A549 (cell line): ENCODE data around the gene EPB41L1. TPM values are rescaled to one million over a fixed set of nuclear protein-coding genes. Genes with fewer than 3 reads are reported as not detected.
A peak's percentile ranks its signal among the peaks of the same experiment; 100 is the strongest.

Experiments used
- ATAC-seq, 2 experiments: fragments of 200-7000 bp in 1 of 2; fragments of >200 bp in 1 of 2; cut with Nextera tagmentation in 1 of 2; cut with Tn5 transposase in 1 of 2; 3 replicates each; pipeline versions ENCODE4 v1.8.0 to v1.9.1; 2018 to 2020; ENCODE audit warnings: mild to moderate bottlenecking in 1 of 2, moderate library complexity in 1 of 2
- CTCF ChIA-PET: fragments of 300-600 bp; sonication (Branson Sonifier 250); formaldehyde crosslinking; extraction: SDS; loops from one replicate; lab custom pipeline; 2021; ENCODE audit warnings: antibody characterized with exemption, inconsistent platforms; lab: Yijun Ruan, JAX
- POLR2A ChIA-PET: fragments of 350-600 bp; formaldehyde crosslinking; extraction: SDS; loops from one replicate; lab custom pipeline; 2021; ENCODE audit warnings: antibody characterized with exemption, inconsistent platforms; lab: Yijun Ruan, JAX
- DNase-seq, 2 experiments: peaks; one replicate each; pipeline versions ENCODE4 v3.0.0 to v3.0.0-alpha.2; 2011 to 2016; ENCODE audit warnings: low read depth in 1 of 2, low spot score in 1 of 2
- FAIRE-seq: peaks from 2 replicates; lab custom pipeline; 2011; peaks lifted over from hg19 to GRCh38; lab: Jason Lieb, UNC
- H3K27ac ChIP-seq, 2 experiments: fragments of >200 bp; sonication (Bioruptor Twin); formaldehyde crosslinking; 3 replicates each; pipeline ENCODE4 v1.5.1; 2016 to 2017
- H3K4me1 ChIP-seq: fragments of >200 bp; sonication (Bioruptor Twin); formaldehyde crosslinking; 3 replicates; pipeline ENCODE4 v1.6.1; 2016
- H3K4me2 ChIP-seq: fragments of >200 bp; sonication (Bioruptor Twin); formaldehyde crosslinking; 3 replicates; pipeline ENCODE4 v1.6.1; 2016
- H3K4me3 ChIP-seq: fragments of >200 bp; sonication (Bioruptor Twin); formaldehyde crosslinking; 3 replicates; pipeline ENCODE4 v1.5.1; 2016
- H3K9me3 ChIP-seq: fragments of >200 bp; sonication (Bioruptor Twin); formaldehyde crosslinking; 3 replicates; pipeline ENCODE4 v1.6.1; 2016
- FOSB ChIP-seq: fragments of 250-450 bp; sonication (Bioruptor Pico); IDR thresholded peaks from 2 replicates; pipeline ENCODE4 v1.5.0; 2020; ENCODE audit warnings: mild to moderate bottlenecking, moderate library complexity
- HEYL ChIP-seq: fragments of 250-450 bp; sonication (Bioruptor Pico); IDR thresholded peaks from 2 replicates; pipeline ENCODE4 v1.8.0; 2021; ENCODE audit warnings: mild to moderate bottlenecking, moderate library complexity
- HOXA7 ChIP-seq: fragments of 250-450 bp; sonication (Bioruptor Pico); IDR thresholded peaks from 2 replicates; pipeline ENCODE4 v1.5.0; 2020; ENCODE audit warnings: mild to moderate bottlenecking, moderate library complexity
- JUN ChIP-seq, 2 experiments: fragments of >200 bp; sonication (Bioruptor Twin); formaldehyde crosslinking; IDR thresholded peaks; 2 replicates in 1 of 2; 3 replicates in 1 of 2; pipeline ENCODE4 v1.6.1; 2016 to 2017
- JUNB ChIP-seq: fragments of >200 bp; sonication (Bioruptor Twin); formaldehyde crosslinking; IDR thresholded peaks from 2 replicates; pipeline ENCODE4 v1.6.1; 2016
- KDM5A ChIP-seq: fragments of 200-600 bp; sonication (generic); IDR thresholded peaks from 2 replicates; pipeline ENCODE4 v1.6.1; 2016; ENCODE audit warnings: antibody characterized with exemption, mild to moderate bottlenecking
- MAFK ChIP-seq: fragments of 450-650 bp; IDR thresholded peaks from 2 replicates; pipeline ENCODE4 v1.6.1; 2014; ENCODE audit not compliant: partially characterized antibody
- NR3C1 ChIP-seq: fragments of >200 bp; sonication (Bioruptor Twin); formaldehyde crosslinking; IDR thresholded peaks from 3 replicates; pipeline ENCODE4 v1.6.1; 2017
- POLR2AphosphoS2 ChIP-seq: conservative IDR thresholded peaks from 2 replicates; pipeline ENCODE4 v1.6.1; 2012; ENCODE audit warnings: low read length, improper control_type of control experiment, inconsistent platforms
- RFX5 ChIP-seq: fragments of 450-650 bp; IDR thresholded peaks from 2 replicates; pipeline ENCODE4 v1.7.1; 2014; ENCODE audit warnings: antibody characterized with exemption, mild to moderate bottlenecking, moderate library complexity
- RNF2 ChIP-seq: fragments of 200-600 bp; sonication (generic); IDR thresholded peaks from 2 replicates; pipeline ENCODE4 v1.6.1; 2016; ENCODE audit warnings: low read depth, mild to moderate bottlenecking, antibody characterized with exemption, moderate library complexity, borderline replicate concordance
- SREBF2 ChIP-seq: fragments of 450-650 bp; IDR thresholded peaks from 2 replicates; pipeline ENCODE4 v1.6.1; 2014; ENCODE audit warnings: mild to moderate bottlenecking, moderate library complexity
- TP53 ChIP-seq: fragments of 250-450 bp; sonication (Bioruptor Pico); IDR thresholded peaks from 2 replicates; pipeline ENCODE4 v1.5.0; 2021; ENCODE audit warnings: mild to moderate bottlenecking, moderate library complexity
- ZNF302 ChIP-seq: fragments of 250-450 bp; sonication (Bioruptor Pico); IDR thresholded peaks from 2 replicates; pipeline ENCODE4 v1.9.0; 2021; ENCODE audit warnings: inconsistent platforms, mild to moderate bottlenecking, moderate library complexity
- WGBS: methylation state at CpG from one replicate; pipeline ENCODE4 v1.1.6; 2017; ENCODE audit errors: missing lambda C conversion rate; 5-methylcytosine and 5-hydroxymethylcytosine counted together
- polyA plus RNA-seq, 4 experiments: library from polyadenylated mRNA; depleted of rRNA in 3 of 4; stranded (reverse); fragments of >200 nt; fragmentation: RNase III in 1 of 4; extraction: RNeasy Plus Mini Kit Qiagen cat#74134 plus additional on column Dnase treatment in 1 of 4; gene quantifications; 2 replicates in 3 of 4; 3 replicates in 1 of 4; pipeline ENCODE4 v1.2.3, GENCODE V29; 2011 to 2017
- TF ChIP-seq, protein P1 (sequence below): fragments of >200 bp; sonication (Bioruptor Twin); formaldehyde crosslinking; IDR thresholded peaks from 3 replicates; pipeline ENCODE4 v1.5.1; 2016
- TF ChIP-seq, protein P2 (sequence below): IDR thresholded peaks from 2 replicates; pipeline ENCODE4 v1.6.1; 2012; ENCODE audit warnings: low read depth, borderline replicate concordance
- TF ChIP-seq, protein P3 (sequence below): fragments of 200-600 bp; sonication (generic); IDR thresholded peaks from 2 replicates; pipeline ENCODE4 v1.6.1; 2016; ENCODE audit warnings: antibody characterized with exemption, mild to moderate bottlenecking, moderate library complexity

EPB41L1 gene
- polyA plus RNA-seq, 2 of the 4 experiments (the other 2 are of a cell fraction) = 45.9 to 94.4 TPM

DNA sequence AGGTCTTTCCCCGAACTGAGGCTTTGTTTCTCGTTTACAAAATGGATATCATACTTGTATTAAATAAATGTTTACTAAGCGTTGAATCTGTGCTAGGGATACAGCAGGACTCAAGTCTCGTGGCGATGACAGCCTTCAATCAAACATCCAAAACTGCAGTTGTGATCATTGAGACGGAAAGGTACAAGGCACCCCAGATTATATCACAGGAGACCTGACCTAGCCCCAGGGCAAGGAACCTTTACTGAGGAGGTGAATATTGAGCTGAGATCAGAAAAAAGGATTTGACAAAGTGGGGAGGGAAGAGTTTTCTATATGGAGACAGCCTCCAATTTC is 82.2 kb downstream of the EPB41L1 start:
- Histone ChIP-seq H3K4me3 (peak overlapping the region; percentile 96), H3K9me3 (no peaks in the 10 kb centered on the region), H3K27ac (peak overlapping the region; percentile 88 to 94), H3K4me1 (peaks cover 24% of the 10 kb centered on the region), H3K4me2 (peak overlapping the region; percentile 92)
- peak; percentile 13 to 25; a peak in 4 of 6 replicates for ATAC-seq
- no peak for FAIRE-seq
- WGBS = 8% methylated on average over 6 of the region's 6 CpGs
- POLR2A ChIA-PET = interaction anchor here (0.5 to 0.7 kb wide), 2 partner anchors 156 to 673 kb away, joined by 3 to 5 read pairs; no protein-coding TSS in a partner anchor
- CTCF ChIA-PET = interaction anchor here (1.0 to 2.1 kb wide), 5 partner anchors 21 to 282 kb away, joined by 3 to 8 read pairs (median 3); partner anchors contain the start of gene SCAND1
- no peak for DNase-seq
- no peak for TF ChIP-seq HEYL
- TF ChIP-seq KDM5A = peak; percentile 24; the same call in 1 of the 2 replicates
- no peak for TF ChIP-seq FOSB (CRISPR knock-in tag)

DNA sequence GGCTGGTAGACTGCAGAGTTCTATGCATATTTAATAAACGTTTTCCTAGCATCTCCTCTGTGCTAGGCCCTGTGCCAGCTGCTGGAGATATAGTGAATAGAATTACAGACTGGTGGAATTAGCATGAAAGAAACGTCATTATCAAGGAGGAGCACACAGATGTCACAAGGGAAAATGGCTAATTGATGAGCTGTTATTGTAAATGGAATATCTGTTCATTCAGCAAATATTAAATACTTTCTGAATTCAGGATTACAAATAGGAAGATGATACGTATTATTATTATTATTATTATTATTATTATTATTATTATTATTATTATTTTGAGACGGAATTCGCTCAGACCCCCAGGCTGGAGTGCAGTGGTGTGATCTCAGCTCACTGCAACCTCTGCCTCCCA is 82.9 kb downstream of the EPB41L1 start:
- ATAC-seq = no peak
- H3K4me1 ChIP-seq = peaks cover 24% of the 10 kb centered on the region
- POLR2A ChIA-PET = interaction anchor here (0.5 to 0.7 kb wide), 2 partner anchors 156 to 672 kb away, joined by 3 to 5 read pairs; no protein-coding TSS in a partner anchor
- 61% methylated on average over 5 of the region's 5 CpGs for WGBS
- TF ChIP-seq NR3C1 (no peak), ZNF302 (CRISPR knock-in tag) (no peak), POLR2AphosphoS2 (no peak), HOXA7 (CRISPR knock-in tag) (no peak), RFX5 (no peak), JUN (IDR thresholded peaks at IDR 0.05) (no peak), RNF2 (no peak), TP53 (CRISPR knock-in tag) (no peak), SREBF2 (no peak)
- TF ChIP-seq, protein P1, sequence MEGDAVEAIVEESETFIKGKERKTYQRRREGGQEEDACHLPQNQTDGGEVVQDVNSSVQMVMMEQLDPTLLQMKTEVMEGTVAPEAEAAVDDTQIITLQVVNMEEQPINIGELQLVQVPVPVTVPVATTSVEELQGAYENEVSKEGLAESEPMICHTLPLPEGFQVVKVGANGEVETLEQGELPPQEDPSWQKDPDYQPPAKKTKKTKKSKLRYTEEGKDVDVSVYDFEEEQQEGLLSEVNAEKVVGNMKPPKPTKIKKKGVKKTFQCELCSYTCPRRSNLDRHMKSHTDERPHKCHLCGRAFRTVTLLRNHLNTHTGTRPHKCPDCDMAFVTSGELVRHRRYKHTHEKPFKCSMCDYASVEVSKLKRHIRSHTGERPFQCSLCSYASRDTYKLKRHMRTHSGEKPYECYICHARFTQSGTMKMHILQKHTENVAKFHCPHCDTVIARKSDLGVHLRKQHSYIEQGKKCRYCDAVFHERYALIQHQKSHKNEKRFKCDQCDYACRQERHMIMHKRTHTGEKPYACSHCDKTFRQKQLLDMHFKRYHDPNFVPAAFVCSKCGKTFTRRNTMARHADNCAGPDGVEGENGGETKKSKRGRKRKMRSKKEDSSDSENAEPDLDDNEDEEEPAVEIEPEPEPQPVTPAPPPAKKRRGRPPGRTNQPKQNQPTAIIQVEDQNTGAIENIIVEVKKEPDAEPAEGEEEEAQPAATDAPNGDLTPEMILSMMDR = no peak
- TF ChIP-seq, protein P2, sequence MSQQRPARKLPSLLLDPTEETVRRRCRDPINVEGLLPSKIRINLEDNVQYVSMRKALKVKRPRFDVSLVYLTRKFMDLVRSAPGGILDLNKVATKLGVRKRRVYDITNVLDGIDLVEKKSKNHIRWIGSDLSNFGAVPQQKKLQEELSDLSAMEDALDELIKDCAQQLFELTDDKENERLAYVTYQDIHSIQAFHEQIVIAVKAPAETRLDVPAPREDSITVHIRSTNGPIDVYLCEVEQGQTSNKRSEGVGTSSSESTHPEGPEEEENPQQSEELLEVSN = no peak
- TF ChIP-seq, all 56 proteins: peak for 0
- peak overlapping the region; percentile 96 for H3K4me3 ChIP-seq
- no peak for FAIRE-seq
- H3K4me2 ChIP-seq = peak overlapping the region; percentile 92
- no peak overlapping the region; a peak in 2 of 6 replicates for H3K27ac ChIP-seq
- DNase-seq = no peak
- CTCF ChIA-PET = interaction anchor here (1.0 to 2.1 kb wide), 5 partner anchors 20 to 283 kb away, joined by 3 to 8 read pairs (median 3); partner anchors contain the start of gene SCAND1
- no peaks in the 10 kb centered on the region for H3K9me3 ChIP-seq

DNA sequence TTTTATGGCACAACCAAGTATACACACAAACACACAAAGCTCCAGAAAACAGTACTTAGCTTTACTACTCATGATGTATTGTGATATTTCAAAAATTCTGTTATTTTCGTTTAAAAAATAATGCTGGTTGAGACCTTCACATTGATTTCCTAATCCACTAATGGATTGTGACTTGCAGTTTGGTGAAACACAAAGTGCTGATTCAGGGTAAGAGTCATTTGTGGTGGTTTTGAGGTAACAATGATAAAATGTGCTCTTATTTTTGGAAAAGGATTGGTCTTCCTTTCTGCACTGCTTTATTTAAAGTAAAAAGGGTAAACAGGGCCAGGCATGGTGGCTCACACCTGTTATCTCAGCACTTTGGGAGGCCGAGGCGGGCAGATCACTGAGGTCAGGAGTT is 83.6 kb downstream of the EPB41L1 start:
- Histone ChIP-seq H3K4me2 (peak overlapping the region; percentile 92), H3K4me1 (peaks cover 24% of the 10 kb centered on the region), H3K9me3 (no peaks in the 10 kb centered on the region), H3K27ac (no peak overlapping the region), H3K4me3 (no peak overlapping the region)
- FAIRE-seq (no peak), DNase-seq (no peak), ATAC-seq (no peak)
- 90% methylated on average over 3 of the region's 3 CpGs for WGBS
- TF ChIP-seq JUNB = no peak
- TF ChIP-seq, protein P3, sequence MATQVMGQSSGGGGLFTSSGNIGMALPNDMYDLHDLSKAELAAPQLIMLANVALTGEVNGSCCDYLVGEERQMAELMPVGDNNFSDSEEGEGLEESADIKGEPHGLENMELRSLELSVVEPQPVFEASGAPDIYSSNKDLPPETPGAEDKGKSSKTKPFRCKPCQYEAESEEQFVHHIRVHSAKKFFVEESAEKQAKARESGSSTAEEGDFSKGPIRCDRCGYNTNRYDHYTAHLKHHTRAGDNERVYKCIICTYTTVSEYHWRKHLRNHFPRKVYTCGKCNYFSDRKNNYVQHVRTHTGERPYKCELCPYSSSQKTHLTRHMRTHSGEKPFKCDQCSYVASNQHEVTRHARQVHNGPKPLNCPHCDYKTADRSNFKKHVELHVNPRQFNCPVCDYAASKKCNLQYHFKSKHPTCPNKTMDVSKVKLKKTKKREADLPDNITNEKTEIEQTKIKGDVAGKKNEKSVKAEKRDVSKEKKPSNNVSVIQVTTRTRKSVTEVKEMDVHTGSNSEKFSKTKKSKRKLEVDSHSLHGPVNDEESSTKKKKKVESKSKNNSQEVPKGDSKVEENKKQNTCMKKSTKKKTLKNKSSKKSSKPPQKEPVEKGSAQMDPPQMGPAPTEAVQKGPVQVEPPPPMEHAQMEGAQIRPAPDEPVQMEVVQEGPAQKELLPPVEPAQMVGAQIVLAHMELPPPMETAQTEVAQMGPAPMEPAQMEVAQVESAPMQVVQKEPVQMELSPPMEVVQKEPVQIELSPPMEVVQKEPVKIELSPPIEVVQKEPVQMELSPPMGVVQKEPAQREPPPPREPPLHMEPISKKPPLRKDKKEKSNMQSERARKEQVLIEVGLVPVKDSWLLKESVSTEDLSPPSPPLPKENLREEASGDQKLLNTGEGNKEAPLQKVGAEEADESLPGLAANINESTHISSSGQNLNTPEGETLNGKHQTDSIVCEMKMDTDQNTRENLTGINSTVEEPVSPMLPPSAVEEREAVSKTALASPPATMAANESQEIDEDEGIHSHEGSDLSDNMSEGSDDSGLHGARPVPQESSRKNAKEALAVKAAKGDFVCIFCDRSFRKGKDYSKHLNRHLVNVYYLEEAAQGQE = no peak
- TF ChIP-seq MAFK = peak; percentile 67
- POLR2A ChIA-PET = no interaction called here
- CTCF ChIA-PET = interaction anchor here (1.4 to 2.1 kb wide), 2 partner anchors 24 to 201 kb away, joined by 3 to 8 read pairs; no protein-coding TSS in a partner anchor
